Upper lobe of right lung (tissue), 1 donor: ENCODE results near the gene SPC24. TPM values are rescaled to one million over a fixed set of nuclear protein-coding genes. Genes with fewer than 3 reads are reported as not detected.

Experiments used
- ATAC-seq: fragments of 200-7000 bp; cut with Tn5 transposase; one replicate; pipeline ENCODE4 v1.9.1; 2020; ENCODE audit warnings: mild to moderate bottlenecking, moderate library complexity
- DNase-seq: peaks from one replicate; pipeline ENCODE4 v3.0.0-alpha.2; 2020
- H3K27ac ChIP-seq: fragments of 200-600 bp; one replicate; pipeline ENCODE4 v1.8.0; 2022
- H3K27me3 ChIP-seq: fragments of 200-600 bp; one replicate; pipeline ENCODE4 v1.8.0; 2022; ENCODE audit warnings: mild to moderate bottlenecking
- H3K36me3 ChIP-seq: fragments of 200-600 bp; one replicate; pipeline ENCODE4 v1.8.0; 2022
- H3K4me1 ChIP-seq: fragments of 200-600 bp; one replicate; pipeline ENCODE4 v1.8.0; 2022
- H3K4me3 ChIP-seq: fragments of 200-600 bp; one replicate; pipeline ENCODE4 v1.8.0; 2022; ENCODE audit warnings: mild to moderate bottlenecking
- H3K9me3 ChIP-seq: fragments of 200-600 bp; one replicate; pipeline ENCODE4 v1.8.0; 2022
- CTCF ChIP-seq: fragments of 200-600 bp; IDR thresholded peaks from one replicate; pipeline ENCODE4 v1.8.0; 2022; ENCODE audit warnings: antibody characterized with exemption
- intact Hi-C: fragments of 100-400 bp; cut with DNase I; formaldehyde crosslinking; loops from one replicate; pipeline ENCODE4 v1.11.0; 2022
- total RNA-seq: library from RNA; stranded (reverse); fragmentation: NEBNext Ultra II Directional; extraction: Animal tissue kit (Norgen Biotek cat#: 25700); gene quantifications from one replicate; pipeline ENCODE4 v1.2.1, GENCODE V29; 2021
- donor health status: DM: no; HTN: yes; CAD: no; lungs with severe emphysema.

The SPC24 gene
- total RNA-seq, 1 donor from 2014 or later = 1.1 TPM

- Histone ChIP-seq H3K9me3 (no peaks in the 10 kb centered on the region), H3K36me3 (peaks cover 74% of the 10 kb centered on the region), H3K4me3 (no peak overlapping the region), H3K4me1 (no peaks in the 10 kb centered on the region), H3K27ac (no peak overlapping the region), H3K27me3 (no peaks in the 10 kb centered on the region)
- no peak for ATAC-seq
- TF ChIP-seq CTCF = no peak
- intact Hi-C loops = no loop called here
- no peak for DNase-seq
Observed at GRCh38 chr19:11177592-11177991, 22.0 kb upstream of the SPC24 start.

- H3K4me3 ChIP-seq = no peak overlapping the region
- peaks cover 78% of the 10 kb centered on the region for H3K36me3 ChIP-seq
- DNase-seq = no peak
- TF ChIP-seq CTCF = no peak
- no peak overlapping the region for H3K27ac ChIP-seq
- no peaks in the 10 kb centered on the region for H3K27me3 ChIP-seq
- intact Hi-C loops = no loop called here
- no peak for ATAC-seq
- no peaks in the 10 kb centered on the region for H3K9me3 ChIP-seq
- H3K4me1 ChIP-seq = no peaks in the 10 kb centered on the region
Observed at GRCh38 chr19:11176466-11177193, 21.0 kb upstream of the SPC24 start.

- no peak for TF ChIP-seq CTCF
- Histone ChIP-seq H3K4me1 (peaks cover under 1% of the 10 kb centered on the region), H3K36me3 (peaks cover 85% of the 10 kb centered on the region), H3K27ac (no peak overlapping the region), H3K9me3 (no peaks in the 10 kb centered on the region), H3K4me3 (no peak overlapping the region), H3K27me3 (no peaks in the 10 kb centered on the region)
- ATAC-seq = no peak
- intact Hi-C loops = no loop called here
- DNase-seq = no peak
Observed at GRCh38 chr19:11175920-11176319, 20.3 kb upstream of the SPC24 start.

- ATAC-seq = no peak
- no peak for TF ChIP-seq CTCF
- no peak for DNase-seq
- peaks cover 4% of the 10 kb centered on the region for H3K4me1 ChIP-seq
- H3K4me3 ChIP-seq = no peak overlapping the region
- no peaks in the 10 kb centered on the region for H3K27me3 ChIP-seq
- peaks cover 94% of the 10 kb centered on the region for H3K36me3 ChIP-seq
- H3K27ac ChIP-seq = no peak overlapping the region
- no peaks in the 10 kb centered on the region for H3K9me3 ChIP-seq
- intact Hi-C loops = no loop called here
Observed at GRCh38 chr19:11174336-11174735, 18.8 kb upstream of the SPC24 start.

GRCh38 chr19:11173516-11174155 is 18.1 kb upstream of the SPC24 start:
- DNase-seq = no peak
- peaks cover 4% of the 10 kb centered on the region for H3K4me1 ChIP-seq
- H3K27me3 ChIP-seq = no peaks in the 10 kb centered on the region
- ATAC-seq = no peak
- H3K9me3 ChIP-seq = no peaks in the 10 kb centered on the region
- H3K36me3 ChIP-seq = peaks cover 97% of the 10 kb centered on the region
- intact Hi-C loops = no loop called here
- H3K4me3 ChIP-seq = no peak overlapping the region
- no peak overlapping the region for H3K27ac ChIP-seq
- no peak for TF ChIP-seq CTCF
